Measurements from ENCODE around the gene F8A2. TPM values are rescaled to one million over a fixed set of nuclear protein-coding genes. Genes with fewer than 3 reads are reported as not detected.
"Not testable (repeated sequence)": the region's sequence is repeated elsewhere in the genome, so short reads cannot be mapped to it uniquely, and the experiment has no call there.

The F8A2 gene
- not detected for total RNA-seq
- not detected for polyA plus RNA-seq

- not testable (repeated sequence) for H3K4me1 ChIP-seq (ENCODE audit: insufficient read depth); H3K36me3 ChIP-seq (ENCODE audit: insufficient read depth); H3K4me3 ChIP-seq (ENCODE audit: low read depth, low read length); DNase-seq (ENCODE audit: extremely low spot score); H3K27ac ChIP-seq (ENCODE audit: low read depth)
- WGBS = no CpG with 5 or more reads among the region's 90 CpGs
Observed at GRCh38 chrX:155381843-155382528, at the start of gene F8A2. F8A2 (plus strand) TSS chrX:155382095; CDS start chrX:155382115, 20 bp downstream.

GRCh38 chrX:155333544-155334100, 48.3 kb upstream of the F8A2 start:
- Histone ChIP-seq H3K36me3 (ENCODE audit: insufficient read depth) (no peaks in the 10 kb centered on the region), H3K4me3 (ENCODE audit: low read depth, low read length) (peak overlapping the region; percentile 35), H3K27ac (ENCODE audit: low read depth) (no peak overlapping the region), H3K4me1 (ENCODE audit: insufficient read depth) (no peaks in the 10 kb centered on the region)
- no peak for DNase-seq (ENCODE audit: extremely low spot score)
- WGBS = 48% methylated on average over 2 of the region's 2 CpGs

GRCh38 chrX:155334486-155335336, 47.2 kb upstream of the F8A2 start, which contains the start of gene CLIC2:
CLIC2 (minus strand) TSS chrX:155334614; CDS start chrX:155334427, 187 bp downstream.
- WGBS = 33% methylated on average over 5 of the region's 5 CpGs
- Histone ChIP-seq H3K36me3 (ENCODE audit: insufficient read depth) (no peaks in the 10 kb centered on the region), H3K4me1 (ENCODE audit: insufficient read depth) (no peaks in the 10 kb centered on the region), H3K4me3 (ENCODE audit: low read depth, low read length) (peak within 1 kb of the TSS; percentile 35), H3K27ac (ENCODE audit: low read depth) (peak within 1 kb of the TSS; percentile 23)
- peak; percentile 15 for DNase-seq (ENCODE audit: extremely low spot score)

- not testable (repeated sequence) for H3K4me3 ChIP-seq (ENCODE audit: low read depth, low read length); H3K4me1 ChIP-seq (ENCODE audit: insufficient read depth); DNase-seq (ENCODE audit: extremely low spot score); H3K27ac ChIP-seq (ENCODE audit: low read depth); H3K36me3 ChIP-seq (ENCODE audit: insufficient read depth)
- WGBS = 50% methylated on average over 1 of the region's 1 CpG
Observed at GRCh38 chrX:155335337-155335712, 46.6 kb upstream of the F8A2 start.

GRCh38 chrX:155345689-155346088, 36.2 kb upstream of the F8A2 start:
- not testable (repeated sequence) for H3K36me3 ChIP-seq (ENCODE audit: insufficient read depth); H3K27ac ChIP-seq (ENCODE audit: low read depth); DNase-seq (ENCODE audit: extremely low spot score); H3K4me1 ChIP-seq (ENCODE audit: insufficient read depth); H3K4me3 ChIP-seq (ENCODE audit: low read depth, low read length)
- no CpG with 5 or more reads among the region's 1 CpG for WGBS

GRCh38 chrX:155349448-155349847, 32.4 kb upstream of the F8A2 start:
- not testable (repeated sequence) for H3K27ac ChIP-seq (ENCODE audit: low read depth); DNase-seq (ENCODE audit: extremely low spot score); H3K36me3 ChIP-seq (ENCODE audit: insufficient read depth); H3K4me1 ChIP-seq (ENCODE audit: insufficient read depth); H3K4me3 ChIP-seq (ENCODE audit: low read depth, low read length)
- WGBS = no CpG with 5 or more reads among the region's 4 CpGs

- not testable (repeated sequence) for H3K27ac ChIP-seq (ENCODE audit: low read depth); H3K4me3 ChIP-seq (ENCODE audit: low read depth, low read length); DNase-seq (ENCODE audit: extremely low spot score); H3K4me1 ChIP-seq (ENCODE audit: insufficient read depth); H3K36me3 ChIP-seq (ENCODE audit: insufficient read depth)
- WGBS = no CpG with 5 or more reads among the region's 7 CpGs
Observed at GRCh38 chrX:155363712-155364111, 18.2 kb upstream of the F8A2 start.

- not testable (repeated sequence) for H3K36me3 ChIP-seq (ENCODE audit: insufficient read depth); DNase-seq (ENCODE audit: extremely low spot score); H3K27ac ChIP-seq (ENCODE audit: low read depth); H3K4me1 ChIP-seq (ENCODE audit: insufficient read depth); H3K4me3 ChIP-seq (ENCODE audit: low read depth, low read length)
- WGBS = no CpG with 5 or more reads among the region's 9 CpGs
Observed at GRCh38 chrX:155373777-155374458, 8.0 kb upstream of the F8A2 start.

- not testable (repeated sequence) for H3K4me3 ChIP-seq (ENCODE audit: low read depth, low read length)
- no CpG with 5 or more reads among the region's 7 CpGs for WGBS
Observed at GRCh38 chrX:155379802-155380201, 2.1 kb upstream of the F8A2 start.

GRCh38 chrX:155382529-155382967, 653 bp downstream of the F8A2 start:
- H3K4me1 ChIP-seq (ENCODE audit: insufficient read depth); H3K4me3 ChIP-seq (ENCODE audit: low read depth, low read length); H3K36me3 ChIP-seq (ENCODE audit: insufficient read depth); DNase-seq (ENCODE audit: extremely low spot score); H3K27ac ChIP-seq (ENCODE audit: low read depth): not testable (repeated sequence)
- WGBS = no CpG with 5 or more reads among the region's 64 CpGs

More at GRCh38 chrX:155379802-155380201, 2.1 kb upstream of the F8A2 start:
- not testable (repeated sequence) for DNase-seq (ENCODE audit: extremely low spot score); H3K27ac ChIP-seq (ENCODE audit: low read depth); H3K36me3 ChIP-seq (ENCODE audit: insufficient read depth); H3K4me1 ChIP-seq (ENCODE audit: insufficient read depth)

GRCh38 chrX:155389634-155390033, 7.7 kb downstream of the F8A2 start:
- Histone ChIP-seq H3K27ac (ENCODE audit: low read depth) (no peak overlapping the region), H3K4me3 (ENCODE audit: low read depth, low read length) (no peak overlapping the region), H3K36me3 (ENCODE audit: insufficient read depth) (no peaks in the 10 kb centered on the region), H3K4me1 (ENCODE audit: insufficient read depth) (no peaks in the 10 kb centered on the region)
- 98% methylated on average over 8 of the region's 8 CpGs for WGBS
- DNase-seq (ENCODE audit: extremely low spot score) = no peak

- H3K4me1 ChIP-seq (ENCODE audit: insufficient read depth); H3K36me3 ChIP-seq (ENCODE audit: insufficient read depth); H3K27ac ChIP-seq (ENCODE audit: low read depth); DNase-seq (ENCODE audit: extremely low spot score); H3K4me3 ChIP-seq (ENCODE audit: low read depth, low read length): not testable (repeated sequence)
- WGBS = 86% methylated on average over 7 of the region's 7 CpGs
Observed at GRCh38 chrX:155394747-155395276, 12.9 kb downstream of the F8A2 start.

GRCh38 chrX:155406429-155406828, 24.5 kb downstream of the F8A2 start:
- no peak for DNase-seq (ENCODE audit: extremely low spot score)
- no peaks in the 10 kb centered on the region for H3K36me3 ChIP-seq (ENCODE audit: insufficient read depth)
- H3K4me1 ChIP-seq (ENCODE audit: insufficient read depth) = no peaks in the 10 kb centered on the region
- 88% methylated on average over 2 of the region's 2 CpGs for WGBS
- no peak overlapping the region for H3K4me3 ChIP-seq (ENCODE audit: low read depth, low read length)
- no peak overlapping the region for H3K27ac ChIP-seq (ENCODE audit: low read depth)

Data from urinary bladder (tissue), 4 donors.